Measurements from ENCODE around the gene INPP5A.
"Not testable (repeated sequence)": the region's sequence is repeated elsewhere in the genome, so short reads cannot be mapped to it uniquely, and the experiment has no call there.

INPP5A gene

GRCh38 chr10:132788180-132788830 lies 250.7 kb downstream of the INPP5A start:
- H3K9ac ChIP-seq (ENCODE audit: low read length): no peak overlapping the region
- peaks cover 9% of the 10 kb centered on the region for H3K27me3 ChIP-seq (ENCODE audit: control insufficient read depth, insufficient read depth, low read length)
- no peak overlapping the region for H3K27ac ChIP-seq (ENCODE audit: low read depth, low read length)
- no peak overlapping the region for H3K4me3 ChIP-seq (ENCODE audit: low read length)
- no peaks in the 10 kb centered on the region for H3K4me1 ChIP-seq (ENCODE audit: control insufficient read depth, insufficient read depth, low read length)
- H3K36me3 ChIP-seq (ENCODE audit: control insufficient read depth, insufficient read depth, low read length): no peaks in the 10 kb centered on the region

- Histone ChIP-seq H3K27ac (ENCODE audit: low read depth, low read length) (no peak overlapping the region), H3K27me3 (ENCODE audit: control insufficient read depth, insufficient read depth, low read length) (peaks cover 9% of the 10 kb centered on the region), H3K4me3 (ENCODE audit: low read length) (no peak overlapping the region), H3K9ac (ENCODE audit: low read length) (no peak overlapping the region), H3K4me1 (ENCODE audit: control insufficient read depth, insufficient read depth, low read length) (no peaks in the 10 kb centered on the region), H3K36me3 (ENCODE audit: control insufficient read depth, insufficient read depth, low read length) (no peaks in the 10 kb centered on the region)
Observed at GRCh38 chr10:132788831-132789219, 251.2 kb downstream of the INPP5A start.

- Histone ChIP-seq H3K27me3 (ENCODE audit: control insufficient read depth, insufficient read depth, low read length) (peaks cover 9% of the 10 kb centered on the region), H3K4me1 (ENCODE audit: control insufficient read depth, insufficient read depth, low read length) (no peaks in the 10 kb centered on the region), H3K4me3 (ENCODE audit: low read length) (no peak overlapping the region), H3K9ac (ENCODE audit: low read length) (no peak overlapping the region), H3K27ac (ENCODE audit: low read depth, low read length) (no peak overlapping the region), H3K36me3 (ENCODE audit: control insufficient read depth, insufficient read depth, low read length) (no peaks in the 10 kb centered on the region)
Observed at GRCh38 chr10:132789659-132790148, 252.1 kb downstream of the INPP5A start.

DNA sequence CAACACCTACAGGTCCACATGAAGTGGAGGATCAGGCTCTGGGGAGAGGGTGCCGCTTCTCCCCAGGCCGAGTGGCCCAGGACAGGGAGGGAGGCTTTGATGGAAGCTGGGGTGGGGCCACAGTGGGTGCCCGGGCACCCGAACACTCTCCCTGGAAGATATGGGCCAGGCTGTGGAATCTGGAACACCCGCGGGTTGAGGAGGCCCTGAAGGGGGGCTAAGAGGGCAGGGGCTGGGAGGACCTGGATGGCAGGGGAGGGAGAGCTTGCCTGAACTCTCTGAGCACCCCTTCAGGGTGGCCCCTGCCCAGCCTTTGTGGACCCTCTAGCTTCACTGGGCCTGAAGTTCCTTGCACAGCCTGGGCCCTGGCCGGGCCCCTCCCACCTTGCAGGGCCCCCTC lies 252.9 kb downstream of the INPP5A start:
- no peak overlapping the region for H3K27ac ChIP-seq (ENCODE audit: low read depth, low read length)
- H3K4me1 ChIP-seq (ENCODE audit: control insufficient read depth, insufficient read depth, low read length): no peaks in the 10 kb centered on the region
- H3K27me3 ChIP-seq (ENCODE audit: control insufficient read depth, insufficient read depth, low read length): peaks cover 9% of the 10 kb centered on the region
- no peaks in the 10 kb centered on the region for H3K36me3 ChIP-seq (ENCODE audit: control insufficient read depth, insufficient read depth, low read length)
- H3K9ac ChIP-seq (ENCODE audit: low read length): no peak overlapping the region
- H3K4me3 ChIP-seq (ENCODE audit: low read length): no peak overlapping the region

- Histone ChIP-seq H3K9ac (ENCODE audit: low read length) (no peak overlapping the region), H3K27me3 (ENCODE audit: control insufficient read depth, insufficient read depth, low read length) (peaks cover 9% of the 10 kb centered on the region), H3K4me1 (ENCODE audit: control insufficient read depth, insufficient read depth, low read length) (no peaks in the 10 kb centered on the region), H3K27ac (ENCODE audit: low read depth, low read length) (no peak overlapping the region), H3K4me3 (ENCODE audit: low read length) (no peak overlapping the region), H3K36me3 (ENCODE audit: control insufficient read depth, insufficient read depth, low read length) (no peaks in the 10 kb centered on the region)
Observed at GRCh38 chr10:132790934-132791829, 253.6 kb downstream of the INPP5A start.

DNA sequence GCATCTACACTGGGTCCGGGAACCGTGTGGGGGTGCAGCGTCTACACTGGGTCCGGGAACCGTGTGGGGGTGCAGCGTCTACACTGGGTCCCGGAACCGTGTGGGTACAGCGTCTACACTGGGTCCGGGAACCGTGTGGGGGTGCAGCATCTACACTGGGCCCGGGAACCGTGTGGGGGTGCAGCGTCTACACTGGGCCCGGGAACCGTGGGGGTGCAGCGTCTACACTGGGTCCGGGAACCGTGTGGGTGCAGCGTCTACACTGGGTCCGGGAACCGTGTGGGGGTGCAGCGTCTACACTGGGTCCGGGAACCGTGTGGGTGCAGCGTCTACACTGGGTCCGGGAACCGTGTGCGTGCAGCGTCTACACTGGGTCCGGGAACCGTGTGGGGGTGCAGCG lies 254.5 kb downstream of the INPP5A start:
- not testable (repeated sequence) for H3K9ac ChIP-seq (ENCODE audit: low read length); H3K27me3 ChIP-seq (ENCODE audit: control insufficient read depth, insufficient read depth, low read length); H3K27ac ChIP-seq (ENCODE audit: low read depth, low read length); H3K4me1 ChIP-seq (ENCODE audit: control insufficient read depth, insufficient read depth, low read length); H3K36me3 ChIP-seq (ENCODE audit: control insufficient read depth, insufficient read depth, low read length); H3K4me3 ChIP-seq (ENCODE audit: low read length)

- no peaks in the 10 kb centered on the region for H3K36me3 ChIP-seq (ENCODE audit: control insufficient read depth, insufficient read depth, low read length)
- no peak overlapping the region for H3K27ac ChIP-seq (ENCODE audit: low read depth, low read length)
- no peak overlapping the region for H3K9ac ChIP-seq (ENCODE audit: low read length)
- H3K27me3 ChIP-seq (ENCODE audit: control insufficient read depth, insufficient read depth, low read length): peaks cover 3% of the 10 kb centered on the region
- H3K4me3 ChIP-seq (ENCODE audit: low read length): no peak overlapping the region
- no peaks in the 10 kb centered on the region for H3K4me1 ChIP-seq (ENCODE audit: control insufficient read depth, insufficient read depth, low read length)
Observed at GRCh38 chr10:132792796-132793195, 255.2 kb downstream of the INPP5A start.

- Histone ChIP-seq H3K4me1 (ENCODE audit: control insufficient read depth, insufficient read depth, low read length) (no peaks in the 10 kb centered on the region), H3K36me3 (ENCODE audit: control insufficient read depth, insufficient read depth, low read length) (no peaks in the 10 kb centered on the region), H3K27ac (ENCODE audit: low read depth, low read length) (no peak overlapping the region), H3K9ac (ENCODE audit: low read length) (no peak overlapping the region), H3K27me3 (ENCODE audit: control insufficient read depth, insufficient read depth, low read length) (peaks cover 3% of the 10 kb centered on the region), H3K4me3 (ENCODE audit: low read length) (no peak overlapping the region)
Observed at GRCh38 chr10:132793213-132793612, 255.6 kb downstream of the INPP5A start.

DNA sequence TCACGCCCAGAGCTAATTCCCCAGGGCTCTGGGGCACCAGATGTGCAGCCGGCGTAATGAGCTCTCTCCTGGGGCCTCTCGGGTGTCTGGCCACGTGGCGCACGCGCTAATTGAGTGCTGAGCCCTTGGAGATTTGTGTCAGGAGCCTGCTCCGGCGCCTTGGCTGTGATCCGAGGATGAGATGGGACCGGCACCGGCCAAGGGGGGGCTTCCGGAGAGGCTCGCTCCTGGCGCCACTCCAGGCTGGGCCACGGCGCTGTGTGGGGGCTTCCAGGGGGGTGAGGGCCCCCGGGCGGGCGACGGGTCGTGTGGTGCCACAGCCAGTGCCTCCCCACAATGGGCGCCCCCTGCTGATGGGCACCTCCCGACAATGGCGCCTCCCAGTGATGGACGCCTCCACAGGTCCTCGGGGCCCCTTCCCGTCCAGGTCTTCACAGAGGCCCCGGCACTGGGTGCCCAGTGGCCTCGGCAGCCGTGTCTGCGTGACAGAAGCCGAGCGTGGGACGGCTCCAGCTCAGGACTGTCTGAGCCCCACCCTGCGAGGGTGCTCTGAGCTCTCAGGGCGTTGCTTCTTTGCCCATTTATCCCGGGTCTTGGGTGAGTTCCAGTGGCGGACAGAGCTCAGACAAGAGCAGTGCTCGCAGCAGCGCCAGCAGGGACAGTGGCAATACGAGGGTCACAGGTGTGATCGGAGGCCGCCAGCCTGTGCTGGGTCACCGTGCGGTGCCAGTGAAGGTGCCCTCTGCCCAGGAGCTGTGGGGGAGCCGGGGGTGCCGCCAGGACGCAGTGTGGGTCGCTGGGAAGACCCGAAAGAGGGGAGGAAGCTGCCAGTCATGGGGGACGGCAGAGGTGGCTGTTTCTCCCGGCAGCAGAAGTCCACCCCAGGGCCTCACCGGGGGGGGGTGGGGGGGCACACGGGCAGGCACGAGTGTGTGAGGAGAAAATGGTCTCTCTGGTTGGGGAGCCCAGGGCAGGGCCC lies 256.6 kb downstream of the INPP5A start:
- H3K27ac ChIP-seq (ENCODE audit: low read depth, low read length): no peak overlapping the region
- no peak overlapping the region for H3K4me3 ChIP-seq (ENCODE audit: low read length)
- H3K27me3 ChIP-seq (ENCODE audit: control insufficient read depth, insufficient read depth, low read length): no peaks in the 10 kb centered on the region
- no peaks in the 10 kb centered on the region for H3K4me1 ChIP-seq (ENCODE audit: control insufficient read depth, insufficient read depth, low read length)
- H3K36me3 ChIP-seq (ENCODE audit: control insufficient read depth, insufficient read depth, low read length): no peaks in the 10 kb centered on the region
- H3K9ac ChIP-seq (ENCODE audit: low read length): no peak overlapping the region

DNA sequence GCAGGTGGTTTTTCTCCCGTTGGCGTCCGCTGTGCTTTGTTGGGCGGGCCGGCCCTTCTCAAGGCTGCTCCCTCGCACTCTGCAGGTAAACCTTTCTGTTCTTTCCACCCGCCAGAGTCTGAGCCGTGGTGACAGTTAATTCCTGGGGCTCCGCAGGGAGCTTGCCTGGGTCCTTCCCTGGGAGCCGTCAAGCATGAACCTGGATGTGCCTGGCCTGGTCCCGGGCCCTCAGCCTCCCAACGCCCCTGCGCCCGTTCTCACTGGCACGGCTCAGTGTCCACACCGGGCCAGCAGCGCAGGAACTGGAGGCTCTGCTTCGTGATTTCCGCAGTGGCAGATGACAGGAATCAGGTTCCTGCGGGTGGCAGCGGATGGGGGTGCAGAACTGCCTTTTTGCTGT lies 259.3 kb downstream of the INPP5A start:
- Histone ChIP-seq H3K4me1 (ENCODE audit: control insufficient read depth, insufficient read depth, low read length) (no peaks in the 10 kb centered on the region), H3K27ac (ENCODE audit: low read depth, low read length) (no peak overlapping the region), H3K27me3 (ENCODE audit: control insufficient read depth, insufficient read depth, low read length) (no peaks in the 10 kb centered on the region), H3K36me3 (ENCODE audit: control insufficient read depth, insufficient read depth, low read length) (no peaks in the 10 kb centered on the region), H3K4me3 (ENCODE audit: low read length) (no peak overlapping the region), H3K9ac (ENCODE audit: low read length) (no peak overlapping the region)

DNA sequence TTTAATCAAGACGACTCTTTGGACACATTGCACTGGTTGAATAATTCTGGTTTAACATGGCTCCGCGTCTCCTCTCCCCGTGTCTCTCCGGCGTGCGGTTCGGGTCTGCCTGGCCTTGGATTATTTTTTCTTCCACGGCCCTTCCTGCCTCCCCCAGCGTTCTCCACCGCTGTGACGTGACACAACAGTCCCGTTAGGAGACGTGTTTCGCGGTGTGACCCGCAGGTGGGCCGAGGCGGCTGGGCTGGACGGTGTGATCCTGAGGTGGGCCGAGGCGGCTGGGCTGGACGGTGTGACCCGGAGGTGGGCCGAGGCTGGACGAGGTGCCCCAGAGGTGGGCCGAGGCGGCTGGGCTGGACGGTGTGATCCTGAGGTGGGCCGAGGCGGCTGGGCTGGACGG lies 260.4 kb downstream of the INPP5A start:
- H3K4me3 ChIP-seq (ENCODE audit: low read length); H3K4me1 ChIP-seq (ENCODE audit: control insufficient read depth, insufficient read depth, low read length); H3K9ac ChIP-seq (ENCODE audit: low read length); H3K27ac ChIP-seq (ENCODE audit: low read depth, low read length); H3K27me3 ChIP-seq (ENCODE audit: control insufficient read depth, insufficient read depth, low read length); H3K36me3 ChIP-seq (ENCODE audit: control insufficient read depth, insufficient read depth, low read length): not testable (repeated sequence)

- Histone ChIP-seq H3K27me3 (ENCODE audit: control insufficient read depth, insufficient read depth, low read length) (no peaks in the 10 kb centered on the region), H3K36me3 (ENCODE audit: control insufficient read depth, insufficient read depth, low read length) (no peaks in the 10 kb centered on the region), H3K27ac (ENCODE audit: low read depth, low read length) (no peak overlapping the region), H3K4me3 (ENCODE audit: low read length) (no peak overlapping the region), H3K4me1 (ENCODE audit: control insufficient read depth, insufficient read depth, low read length) (no peaks in the 10 kb centered on the region), H3K9ac (ENCODE audit: low read length) (no peak overlapping the region)
Observed at GRCh38 chr10:132798403-132798802, 260.8 kb downstream of the INPP5A start.

Measured in rectal smooth muscle tissue (tissue), 1 donor.